Panc1 (cell line): Measurements from ENCODE around the gene TNNC1. TPM values are rescaled to one million over a fixed set of nuclear protein-coding genes. Genes with fewer than 3 reads are reported as not detected.

ENCODE experiments used
- ATAC-seq: fragments of 200-7000 bp; cut with Tn5 transposase; 2 replicates; pipeline ENCODE4 v1.9.1; 2020; ENCODE audit warnings: mild to moderate bottlenecking, moderate library complexity
- BruUV-seq: library from RNA; stranded (reverse); fragments of 400-500 nt; replicated peaks from 2 replicates; lab custom pipeline; 2021; lab: Mats Ljungman, UMichigan
- CTCF ChIA-PET: fragments of 300-600 bp; sonication (Branson Sonifier 250); formaldehyde crosslinking; loops from one replicate; lab custom pipeline; 2022; ENCODE audit warnings: antibody characterized with exemption; lab: Charles Lee
- POLR2A ChIA-PET: fragments of 300-600 bp; sonication (Branson Sonifier 250); formaldehyde crosslinking; loops from one replicate; lab custom pipeline; 2022; ENCODE audit warnings: antibody characterized with exemption; lab: Charles Lee
- DNase-seq: peaks from one replicate; pipeline ENCODE4 v3.0.0-alpha.2; 2010; ENCODE audit warnings: low read depth, low spot score
- H3K27ac ChIP-seq: 2 replicates; pipeline ENCODE4 v1.5.1; 2011; ENCODE audit warnings: mild to moderate bottlenecking, low read length, inconsistent platforms
- H3K27me3 ChIP-seq: fragments of 200-500 bp; sonication (Bioruptor generic); 2 replicates; pipeline ENCODE4 v1.6.0; 2014; ENCODE audit warnings: low read length, inconsistent platforms; ENCODE audit not compliant: control insufficient read depth, insufficient read depth
- H3K36me3 ChIP-seq: fragments of 200-500 bp; sonication (Bioruptor generic); 2 replicates; pipeline ENCODE4 v1.5.1; 2014; ENCODE audit warnings: inconsistent platforms, mild to moderate bottlenecking, low read length, moderate library complexity; ENCODE audit not compliant: control insufficient read depth, insufficient read depth
- H3K4me1 ChIP-seq: 2 replicates; pipeline ENCODE4 v1.5.1; 2011; ENCODE audit warnings: inconsistent platforms, mild to moderate bottlenecking, low read length, moderate library complexity; ENCODE audit not compliant: control insufficient read depth, insufficient read depth
- H3K4me3 ChIP-seq, 2 experiments: 2 replicates each; pipeline ENCODE4 v1.5.1; 2011 to 2012; ENCODE audit warnings: low read depth in 2 of 2, low read length in 2 of 2, mild to moderate bottlenecking in 2 of 2, inconsistent platforms in 1 of 2, moderate library complexity in 1 of 2
- H3K9me3 ChIP-seq: fragments of 200-500 bp; sonication (Bioruptor generic); 2 replicates; pipeline ENCODE4 v1.5.1; 2014; ENCODE audit warnings: low read depth, mild to moderate bottlenecking, inconsistent platforms, low read length, moderate library complexity; ENCODE audit not compliant: control insufficient read depth, insufficient read depth
- CTCF ChIP-seq: fragments of 450-650 bp; IDR thresholded peaks from 2 replicates; pipeline ENCODE4 v1.5.1; 2017; ENCODE audit warnings: mild to moderate bottlenecking
- POLR2AphosphoS5 ChIP-seq: IDR thresholded peaks from 2 replicates; pipeline ENCODE4 v1.6.1; 2012; ENCODE audit warnings: mild to moderate bottlenecking, low read depth, low read length, moderate library complexity
- SIN3A ChIP-seq: IDR thresholded peaks from 2 replicates; pipeline ENCODE4 v1.6.1; 2012; ENCODE audit warnings: low read depth, mild to moderate bottlenecking, low read length, moderate library complexity, borderline replicate concordance; ENCODE audit not compliant: insufficient read depth
- TCF7L2 ChIP-seq: IDR thresholded peaks from 2 replicates; pipeline ENCODE4 v1.6.1; 2011; ENCODE audit warnings: mild to moderate bottlenecking, low read depth, low read length, inconsistent platforms
- in situ Hi-C: cut with HindIII; loops from 2 replicates; pipeline ENCODE4 v1.10.0; 2016; ENCODE audit warnings: low sequenced_read_pairs, low pct_unique_long_range_greater_than_20kb
- intact Hi-C: fragments of 100-400 bp; cut with micrococcal nuclease; formaldehyde crosslinking; loops from one replicate; pipeline ENCODE4 v1.10.0; 2022; ENCODE audit not compliant: unreplicated experiment
- total RNA-seq: library from RNA; stranded (reverse); gene quantifications from one replicate; pipeline ENCODE4 v1.2.1, GENCODE V29; 2021; ENCODE audit not compliant: unreplicated experiment
- TF ChIP-seq, protein P1 (sequence below), 2 experiments: IDR thresholded peaks; 2 replicates each; pipeline ENCODE4 v1.6.1; 2011 to 2012; ENCODE audit warnings: low read depth in 2 of 2, control low read depth in 1 of 2, low read length in 1 of 2, mild to moderate bottlenecking in 1 of 2, moderate library complexity in 1 of 2; ENCODE audit not compliant: insufficient read depth in 1 of 2

The TNNC1 gene
- total RNA-seq, 1 experiment from 2014 or later = 5.2 TPM

DNA sequence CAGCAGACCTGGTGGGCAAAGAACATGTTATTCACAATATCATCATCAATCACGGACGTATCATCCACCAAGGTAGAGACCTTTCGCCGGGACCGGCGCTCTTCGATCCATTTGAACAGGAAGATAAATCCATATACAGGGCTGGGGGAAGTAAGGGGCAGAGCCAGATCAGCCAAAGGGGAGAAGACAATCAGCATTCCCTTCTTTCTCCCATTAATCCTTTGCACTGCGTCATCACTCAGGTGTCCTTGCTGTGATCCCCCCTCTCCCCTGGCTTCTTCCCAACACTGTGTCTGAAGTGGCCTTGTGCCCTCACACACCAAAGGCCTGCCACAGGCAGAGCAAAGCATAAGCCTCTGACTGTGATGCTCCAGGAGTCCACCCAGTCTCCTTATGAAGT, 45.4 kb downstream of the TNNC1 start:
- H3K27ac ChIP-seq = no peak overlapping the region
- peaks cover 3% of the 10 kb centered on the region; the same call in 1 of the 2 replicates for H3K4me1 ChIP-seq
- peak overlapping the region; percentile 88 to 96 for H3K4me3 ChIP-seq
- POLR2A ChIA-PET = no interaction called here
- DNase-seq (no peak), ATAC-seq (no peak)
- no peaks in the 10 kb centered on the region for H3K9me3 ChIP-seq
- CTCF ChIA-PET = interaction anchor here (0.6 kb wide), 1 partner anchor 11 kb away, joined by 5 read pairs; no protein-coding TSS in a partner anchor
- TF ChIP-seq CTCF = no peak
- no peak for TF ChIP-seq TCF7L2
- no peak for TF ChIP-seq POLR2AphosphoS5
- TF ChIP-seq, protein P1, sequence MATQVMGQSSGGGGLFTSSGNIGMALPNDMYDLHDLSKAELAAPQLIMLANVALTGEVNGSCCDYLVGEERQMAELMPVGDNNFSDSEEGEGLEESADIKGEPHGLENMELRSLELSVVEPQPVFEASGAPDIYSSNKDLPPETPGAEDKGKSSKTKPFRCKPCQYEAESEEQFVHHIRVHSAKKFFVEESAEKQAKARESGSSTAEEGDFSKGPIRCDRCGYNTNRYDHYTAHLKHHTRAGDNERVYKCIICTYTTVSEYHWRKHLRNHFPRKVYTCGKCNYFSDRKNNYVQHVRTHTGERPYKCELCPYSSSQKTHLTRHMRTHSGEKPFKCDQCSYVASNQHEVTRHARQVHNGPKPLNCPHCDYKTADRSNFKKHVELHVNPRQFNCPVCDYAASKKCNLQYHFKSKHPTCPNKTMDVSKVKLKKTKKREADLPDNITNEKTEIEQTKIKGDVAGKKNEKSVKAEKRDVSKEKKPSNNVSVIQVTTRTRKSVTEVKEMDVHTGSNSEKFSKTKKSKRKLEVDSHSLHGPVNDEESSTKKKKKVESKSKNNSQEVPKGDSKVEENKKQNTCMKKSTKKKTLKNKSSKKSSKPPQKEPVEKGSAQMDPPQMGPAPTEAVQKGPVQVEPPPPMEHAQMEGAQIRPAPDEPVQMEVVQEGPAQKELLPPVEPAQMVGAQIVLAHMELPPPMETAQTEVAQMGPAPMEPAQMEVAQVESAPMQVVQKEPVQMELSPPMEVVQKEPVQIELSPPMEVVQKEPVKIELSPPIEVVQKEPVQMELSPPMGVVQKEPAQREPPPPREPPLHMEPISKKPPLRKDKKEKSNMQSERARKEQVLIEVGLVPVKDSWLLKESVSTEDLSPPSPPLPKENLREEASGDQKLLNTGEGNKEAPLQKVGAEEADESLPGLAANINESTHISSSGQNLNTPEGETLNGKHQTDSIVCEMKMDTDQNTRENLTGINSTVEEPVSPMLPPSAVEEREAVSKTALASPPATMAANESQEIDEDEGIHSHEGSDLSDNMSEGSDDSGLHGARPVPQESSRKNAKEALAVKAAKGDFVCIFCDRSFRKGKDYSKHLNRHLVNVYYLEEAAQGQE (IDR thresholded peaks at IDR 0.05; ENCODE audit: insufficient read depth in 1 of 2, low read depth in 2 of 2, low read length in 1 of 2) = no peak
- TF ChIP-seq SIN3A = no peak
- no peaks in the 10 kb centered on the region for H3K27me3 ChIP-seq
- intact Hi-C loops = no loop called here
- in situ Hi-C loops = no loop called here
- peaks cover 14% of the 10 kb centered on the region for H3K36me3 ChIP-seq
- no TSS peak for BruUV-seq

DNA sequence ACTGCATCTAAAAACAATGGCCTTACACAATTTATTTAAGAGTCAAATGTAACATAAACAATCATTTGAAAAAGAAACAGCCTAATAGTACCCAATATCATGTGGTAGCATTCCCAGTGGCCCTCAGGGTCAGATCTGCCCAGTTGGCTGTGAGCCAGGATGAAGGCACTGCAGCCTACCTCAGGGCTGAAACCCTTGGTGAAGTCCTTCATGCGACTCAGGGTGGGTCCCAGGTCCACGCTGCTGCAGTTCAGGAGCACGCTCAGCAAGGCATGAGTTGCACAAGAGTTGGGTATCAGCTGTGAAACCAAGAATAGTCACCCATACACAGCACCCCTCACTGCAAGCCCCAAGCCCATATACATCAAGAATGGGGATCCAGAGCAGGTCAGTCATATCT, 46.1 kb downstream of the TNNC1 start:
- in situ Hi-C loops = no loop called here
- H3K27me3 ChIP-seq = no peaks in the 10 kb centered on the region
- TF ChIP-seq POLR2AphosphoS5 (no peak), SIN3A (no peak), TCF7L2 (no peak)
- CTCF ChIA-PET = interaction anchor here (0.6 kb wide), 1 partner anchor 11 kb away, joined by 5 read pairs; no protein-coding TSS in a partner anchor
- H3K27ac ChIP-seq = no peak overlapping the region
- ATAC-seq = no peak
- intact Hi-C loops = no loop called here
- no peak for DNase-seq
- no peak overlapping the region for H3K4me3 ChIP-seq
- no peaks in the 10 kb centered on the region for H3K9me3 ChIP-seq
- H3K36me3 ChIP-seq = peaks cover 14% of the 10 kb centered on the region
- BruUV-seq = no TSS peak
- POLR2A ChIA-PET = no interaction called here
- peaks cover 3% of the 10 kb centered on the region; the same call in 1 of the 2 replicates for H3K4me1 ChIP-seq
